ENCODE results near the gene PPM1M.
"Not testable (repeated sequence)": the region's sequence is repeated elsewhere in the genome, so short reads cannot be mapped to it uniquely, and the experiment has no call there.

PPM1M gene

GRCh38 chr3:52277071-52277964, 31.8 kb downstream of the PPM1M start:
- peak; percentile 66 for DNase-seq (ENCODE audit: low spot score)

GRCh38 chr3:52277972-52278509, 32.5 kb downstream of the PPM1M start:
- peak; percentile 47 for DNase-seq (ENCODE audit: low spot score)

- peak; percentile 95 for DNase-seq (ENCODE audit: low spot score)
Measured at GRCh38 chr3:52278510-52279069, 33.0 kb downstream of the PPM1M start, which contains the start of gene WDR82. Gene WDR82, minus strand, starts transcription at chr3:52278649. Its CDS starts 288 bp downstream, at chr3:52278361.

DNA sequence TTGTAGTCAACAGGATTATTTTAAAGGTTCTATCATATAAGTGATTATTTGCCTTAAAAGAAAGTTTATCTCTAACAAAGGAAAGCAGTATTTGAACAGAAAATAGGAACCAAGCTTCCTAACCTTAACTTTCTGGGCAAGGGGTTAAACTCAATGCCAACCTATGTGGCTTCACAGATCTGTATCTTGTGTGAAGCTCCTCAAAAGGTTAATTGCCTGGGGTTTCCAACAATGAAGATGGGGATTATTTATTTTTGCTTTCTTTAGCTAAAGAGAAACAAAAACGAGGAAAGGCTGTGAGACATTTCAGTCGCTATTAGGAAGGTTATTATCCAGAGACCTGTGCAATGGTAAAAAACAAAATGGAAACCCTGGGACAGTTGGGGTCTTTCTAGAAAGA, 34.0 kb downstream of the PPM1M start:
- DNase-seq (ENCODE audit: low spot score) = no peak

- DNase-seq (ENCODE audit: low spot score) = no peak
Measured at GRCh38 chr3:52280050-52280461, 34.5 kb downstream of the PPM1M start.

DNA sequence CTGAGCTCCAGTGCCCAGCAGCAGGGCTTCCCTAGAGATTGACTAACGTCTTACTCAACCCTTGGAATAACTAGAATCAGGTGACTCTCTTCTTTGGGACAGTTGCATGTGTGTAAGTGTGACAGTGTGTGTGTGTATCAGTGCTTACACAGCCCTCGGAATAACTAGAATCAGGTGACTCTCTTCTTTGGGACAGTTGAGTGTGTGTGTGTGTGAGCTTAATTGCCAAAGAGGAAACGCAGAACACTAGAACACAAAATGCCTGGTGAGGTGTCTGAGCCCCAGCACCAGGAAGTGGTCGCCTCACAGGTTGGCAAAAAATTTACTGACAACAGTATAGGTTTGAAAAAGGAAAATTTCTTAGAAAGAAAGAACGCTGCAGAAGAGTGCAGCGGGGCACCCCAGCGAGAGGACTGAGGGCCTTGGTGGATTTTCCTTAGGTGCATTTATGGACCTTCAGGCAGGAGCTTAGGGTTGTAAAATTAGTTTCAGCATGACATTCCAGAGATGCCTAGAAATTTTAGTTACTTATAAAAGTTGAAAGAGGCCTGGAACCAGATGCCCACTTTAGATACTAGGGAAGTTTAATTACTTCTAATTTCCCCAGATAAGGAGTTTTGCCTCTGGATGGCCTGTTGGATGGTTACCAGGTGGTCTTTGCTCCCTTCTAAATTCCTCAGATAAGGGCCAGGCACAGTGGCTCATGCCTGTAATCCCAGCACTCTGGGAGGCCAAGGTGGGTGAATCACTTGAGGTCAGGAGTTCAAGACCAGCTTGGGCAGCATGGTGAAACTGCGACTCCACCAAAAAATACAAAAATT, 36.6 kb downstream of the PPM1M start:
- peak; percentile 76 for DNase-seq (ENCODE audit: low spot score)

GRCh38 chr3:52283306-52283705, 37.7 kb downstream of the PPM1M start:
- no peak for DNase-seq (ENCODE audit: low spot score)

DNA sequence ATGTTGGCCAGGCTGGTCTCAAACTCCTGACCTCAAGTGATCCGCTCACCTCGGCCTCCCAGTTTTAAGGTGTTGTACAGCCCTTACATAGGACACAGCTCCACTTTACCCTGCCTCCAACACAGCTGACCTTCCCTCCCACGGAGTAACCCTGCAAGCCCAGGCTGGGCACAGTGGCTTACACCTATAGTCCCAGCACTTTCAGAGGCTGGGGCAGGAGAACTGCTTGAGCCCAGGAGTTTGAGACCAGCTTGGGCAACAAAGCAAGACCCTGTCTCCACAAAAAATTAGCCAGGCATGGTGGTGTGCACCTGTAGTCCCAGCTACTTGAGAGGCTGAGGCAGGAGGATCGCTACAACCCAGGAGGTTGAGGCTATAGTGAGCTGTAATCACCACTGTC, 38.5 kb downstream of the PPM1M start:
- not testable (repeated sequence) for DNase-seq (ENCODE audit: low spot score)

- DNase-seq (ENCODE audit: low spot score) = no peak
Measured at GRCh38 chr3:52286777-52287110, 41.2 kb downstream of the PPM1M start.

- DNase-seq (ENCODE audit: low spot score) = no peak
Measured at GRCh38 chr3:52288674-52289073, 43.1 kb downstream of the PPM1M start.

DNA sequence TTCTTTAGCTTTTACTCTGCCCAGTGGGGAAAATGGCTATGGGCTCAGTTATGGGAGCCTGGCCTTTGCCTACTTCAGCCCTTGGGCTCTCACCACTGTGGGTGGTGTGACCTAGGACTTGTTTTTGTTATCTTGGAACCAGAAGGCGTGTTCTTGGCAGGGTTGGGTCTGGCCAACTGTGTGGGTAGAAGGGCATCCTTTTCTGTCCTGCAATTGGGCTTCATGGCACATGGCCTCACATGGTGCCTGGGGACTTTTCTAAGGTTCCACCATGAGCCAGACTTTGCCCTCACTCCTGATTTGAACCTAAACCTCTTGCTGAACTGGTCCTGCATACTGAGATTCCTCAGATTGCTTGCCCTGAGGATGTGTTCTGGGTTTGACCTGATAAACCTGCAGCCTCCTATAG, 43.8 kb downstream of the PPM1M start:
- DNase-seq (ENCODE audit: low spot score) = no peak

DNA sequence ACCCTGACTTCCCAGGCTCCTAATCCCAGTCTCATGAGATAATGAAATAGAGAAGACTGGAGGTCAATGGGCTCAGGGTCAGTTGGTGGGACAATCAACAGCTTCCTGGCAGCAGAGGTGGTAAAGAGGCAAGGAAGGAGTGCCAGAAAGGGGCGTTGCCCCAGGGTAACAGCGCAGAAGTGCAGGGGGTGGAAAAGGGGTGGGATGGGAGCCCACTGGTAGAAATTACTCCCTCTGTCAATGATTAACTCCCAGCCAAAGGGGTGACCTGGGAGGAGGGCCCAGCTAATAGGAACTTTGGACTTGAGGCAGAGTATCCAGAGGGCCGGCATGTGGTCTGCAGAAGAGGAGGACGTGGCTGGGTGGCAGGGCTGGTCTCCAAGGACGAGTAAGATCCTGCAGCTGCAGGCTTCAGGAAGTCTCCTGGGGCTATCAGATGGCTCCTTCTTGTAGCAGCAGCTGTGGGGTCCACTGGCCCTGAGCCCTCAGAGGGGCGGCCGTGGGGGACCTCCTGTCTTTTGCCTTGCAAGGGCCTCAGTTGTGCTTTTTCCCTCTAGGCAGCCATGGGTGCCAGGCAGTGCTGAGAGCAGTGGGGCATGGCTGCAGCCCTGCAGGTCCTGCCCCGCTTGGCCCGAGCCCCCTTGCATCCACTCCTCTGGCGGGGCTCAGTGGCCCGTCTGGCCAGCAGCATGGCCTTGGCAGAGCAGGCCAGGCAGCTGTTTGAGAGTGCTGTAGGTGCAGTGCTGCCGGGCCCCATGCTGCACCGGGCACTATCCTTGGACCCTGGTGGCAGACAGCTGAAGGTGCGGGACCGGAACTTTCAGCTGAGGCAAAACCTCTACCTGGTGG, 44.4 kb downstream of the PPM1M start:
- no peak for DNase-seq (ENCODE audit: low spot score)

DNA sequence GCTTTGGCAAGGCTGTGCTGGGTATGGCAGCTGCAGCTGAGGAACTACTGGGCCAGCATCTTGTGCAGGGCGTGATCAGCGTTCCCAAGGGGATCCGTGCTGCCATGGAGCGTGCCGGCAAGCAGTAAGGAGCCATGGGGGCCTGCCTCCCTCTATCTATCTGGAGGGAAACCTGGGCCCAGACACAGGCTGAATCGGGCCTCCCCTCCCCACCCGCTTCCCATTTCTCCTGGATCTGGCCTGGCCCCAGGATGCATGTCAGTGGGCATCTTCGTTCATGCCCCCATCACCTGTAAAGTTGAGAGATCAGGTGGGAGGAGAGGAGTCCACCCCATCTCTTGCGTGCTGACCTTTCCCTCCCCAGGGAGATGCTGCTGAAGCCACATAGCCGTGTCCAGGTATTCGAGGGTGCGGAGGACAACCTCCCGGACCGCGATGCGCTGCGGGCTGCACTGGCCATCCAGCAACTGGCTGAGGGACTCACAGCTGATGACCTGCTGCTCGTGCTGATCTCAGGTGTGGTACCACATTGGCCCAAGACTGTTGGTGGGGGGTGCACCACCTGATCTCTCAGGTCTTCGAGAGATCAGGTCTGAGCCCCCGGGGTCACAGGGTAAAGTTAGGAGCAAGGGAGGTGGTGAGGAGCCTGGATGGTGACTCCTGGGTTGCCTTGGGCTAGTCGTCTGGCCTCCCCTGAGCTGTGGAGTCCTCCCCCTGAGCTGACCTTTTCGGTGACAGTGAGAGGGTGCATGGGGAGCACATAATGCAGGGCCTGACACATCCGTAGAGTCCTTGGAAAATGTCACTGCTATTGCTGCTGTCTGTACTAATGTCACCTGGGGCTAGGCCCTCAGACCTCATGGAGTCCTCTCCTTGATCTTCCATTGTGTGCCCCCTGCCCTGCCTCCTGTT, 45.3 kb downstream of the PPM1M start:
- DNase-seq (ENCODE audit: low spot score) = no peak

DNA sequence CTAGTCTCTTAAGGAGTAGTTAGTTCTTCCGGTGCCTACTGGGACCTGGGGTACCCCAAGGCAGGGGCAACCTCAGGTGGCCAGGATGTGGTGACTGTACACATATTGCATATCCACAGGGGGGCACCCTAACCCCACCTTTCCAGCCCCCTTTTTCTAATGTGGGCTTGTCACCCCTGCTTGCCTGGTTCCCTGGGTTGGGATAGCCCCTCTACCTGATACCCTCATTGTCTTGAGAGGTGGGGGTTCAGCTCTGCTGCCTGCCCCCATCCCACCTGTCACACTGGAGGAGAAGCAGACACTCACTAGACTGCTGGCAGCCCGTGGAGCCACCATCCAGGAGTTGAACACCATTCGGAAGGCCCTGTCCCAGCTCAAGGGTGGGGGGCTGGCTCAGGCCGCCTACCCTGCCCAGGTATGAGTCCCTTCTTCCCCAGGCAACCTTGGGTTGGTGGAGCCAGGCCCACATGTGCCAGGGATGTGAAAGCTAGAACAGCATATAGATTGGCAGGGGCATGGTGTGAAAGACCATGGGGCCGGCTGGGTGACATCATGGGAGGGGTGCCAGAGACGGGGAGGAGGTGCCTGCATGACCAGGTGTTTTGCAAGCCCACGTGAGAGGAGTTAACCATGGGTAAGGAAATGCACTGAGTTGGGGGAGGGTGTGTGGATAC, 46.1 kb downstream of the PPM1M start:
- DNase-seq (ENCODE audit: low spot score) = peak; percentile 38

GRCh38 chr3:52292247-52293065, 46.9 kb downstream of the PPM1M start:
- no peak for DNase-seq (ENCODE audit: low spot score)

- DNase-seq (ENCODE audit: low spot score) = no peak
Measured at GRCh38 chr3:52293491-52294319, 48.1 kb downstream of the PPM1M start.

- DNase-seq (ENCODE audit: low spot score) = no peak
Measured at GRCh38 chr3:52294320-52295150, 49.0 kb downstream of the PPM1M start.

Measured in CD4-positive, alpha-beta T cell treated with Interleukin-6 at 100 ng/mL for 8 hours (primary cell).